HL-60 (cell line): ENCODE measurements around the gene LRP2BP.

Experiments used
- DNase-seq, 2 experiments: peaks; one replicate each; pipeline ENCODE4 v3.0.0-alpha.2; 2010 to 2020; ENCODE audit warnings: low read depth in 1 of 2, low spot score in 1 of 2
- H3K27ac ChIP-seq: fragments of 250-450 bp; sonication (Bioruptor Pico); replicated peaks from 2 replicates; pipeline ENCODE4 v1.5.1; 2020; ENCODE audit warnings: mild to moderate bottlenecking, moderate library complexity
- H3K27me3 ChIP-seq: fragments of 250-450 bp; sonication (Bioruptor Pico); 2 replicates; pipeline ENCODE4 v1.5.1; 2021; ENCODE audit warnings: mild to moderate bottlenecking, moderate library complexity; ENCODE audit not compliant: insufficient read depth, poor library complexity, severe bottlenecking
- H3K4me3 ChIP-seq: replicated peaks from 2 replicates; pipeline ENCODE4 v1.5.1; 2011; ENCODE audit warnings: mild to moderate bottlenecking, control low read depth, low read length; ENCODE audit not compliant: insufficient read depth
- CTCF ChIP-seq: IDR thresholded peaks from one replicate; pipeline ENCODE4 v1.5.1; 2011; ENCODE audit warnings: low read length, control low read depth, inconsistent platforms; ENCODE audit not compliant: insufficient read depth
- GABPA ChIP-seq: IDR thresholded peaks from 2 replicates; pipeline ENCODE4 v1.6.1; 2012; ENCODE audit warnings: low read depth
- POLR2AphosphoS5 ChIP-seq: IDR thresholded peaks from 2 replicates; pipeline ENCODE4 v1.6.1; 2012; ENCODE audit warnings: low read depth
- REST ChIP-seq: IDR thresholded peaks from 2 replicates; pipeline ENCODE4 v1.6.1; 2012; ENCODE audit warnings: low read depth; ENCODE audit not compliant: insufficient replicate concordance
- SPI1 ChIP-seq: IDR thresholded peaks from 2 replicates; pipeline ENCODE4 v1.6.1; 2012; ENCODE audit warnings: low read depth, mild to moderate bottlenecking, borderline replicate concordance

Gene LRP2BP

GRCh38 chr4:185378264-185378663, 17.5 kb downstream of the LRP2BP start:
- no peak overlapping the region for H3K27ac ChIP-seq
- no peaks in the 10 kb centered on the region for H3K27me3 ChIP-seq
- no peak for DNase-seq
- no peak for TF ChIP-seq REST
- no peak for TF ChIP-seq SPI1
- TF ChIP-seq GABPA = no peak
- no peak for TF ChIP-seq CTCF
- TF ChIP-seq POLR2AphosphoS5 = no peak
- no peak overlapping the region for H3K4me3 ChIP-seq

- Histone ChIP-seq H3K4me3 (no peak overlapping the region), H3K27ac (no peak overlapping the region), H3K27me3 (peaks cover 1% of the 10 kb centered on the region)
- TF ChIP-seq SPI1 (no peak), CTCF (no peak), GABPA (no peak), REST (no peak), POLR2AphosphoS5 (no peak)
- no peak for DNase-seq
Measured at GRCh38 chr4:185374573-185374972, 21.2 kb downstream of the LRP2BP start.

GRCh38 chr4:185374027-185374426, 21.7 kb downstream of the LRP2BP start:
- DNase-seq = no peak
- Histone ChIP-seq H3K27ac (no peak overlapping the region), H3K27me3 (peaks cover 2% of the 10 kb centered on the region), H3K4me3 (no peak overlapping the region)
- no peak for TF ChIP-seq POLR2AphosphoS5
- TF ChIP-seq GABPA = no peak
- no peak for TF ChIP-seq CTCF
- TF ChIP-seq REST = no peak
- no peak for TF ChIP-seq SPI1
